Cortex of kidney (tissue), 1 donor: ENCODE measurements around the gene IL18RAP.

ENCODE experiments used
- DNase-seq: peaks from one replicate; lab custom pipeline; 2025; lab: John Stamatoyannopoulos, UW

IL18RAP gene

GRCh38 chr2:102461188-102461587 lies 38.2 kb downstream of the IL18RAP start:
- DNase-seq: no peak

- no peak for DNase-seq
Measured at GRCh38 chr2:102463160-102463559, 40.2 kb downstream of the IL18RAP start.

DNA sequence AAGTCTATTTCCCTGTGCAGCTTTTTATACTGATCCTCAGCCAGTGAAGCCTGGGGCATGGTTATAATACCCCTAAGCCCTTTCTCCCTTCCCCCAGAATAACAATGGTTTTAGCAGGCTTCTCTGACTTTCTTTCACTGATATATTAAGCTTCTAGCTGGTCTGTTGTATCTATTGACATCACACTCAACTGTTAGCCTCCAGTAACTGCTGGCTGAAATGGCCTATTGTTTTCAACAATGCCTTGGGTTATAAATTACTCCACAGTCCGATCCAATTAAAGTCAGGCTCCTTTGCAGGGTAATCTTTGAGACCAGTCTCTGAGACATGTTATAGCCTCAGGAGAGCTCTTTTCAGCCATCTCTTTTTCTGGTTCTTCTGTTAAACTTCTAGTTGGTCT lies 47.2 kb downstream of the IL18RAP start:
- no peak for DNase-seq

GRCh38 chr2:102473020-102473419 lies 50.1 kb downstream of the IL18RAP start, which contains the start of gene SLC9A4:
Gene SLC9A4, plus strand, starts transcription at chr2:102473226. Its CDS starts 534 bp downstream, at chr2:102473760.
- DNase-seq: no peak

GRCh38 chr2:102473631-102474030 lies 50.7 kb downstream of the IL18RAP start:
- DNase-seq: no peak

DNA sequence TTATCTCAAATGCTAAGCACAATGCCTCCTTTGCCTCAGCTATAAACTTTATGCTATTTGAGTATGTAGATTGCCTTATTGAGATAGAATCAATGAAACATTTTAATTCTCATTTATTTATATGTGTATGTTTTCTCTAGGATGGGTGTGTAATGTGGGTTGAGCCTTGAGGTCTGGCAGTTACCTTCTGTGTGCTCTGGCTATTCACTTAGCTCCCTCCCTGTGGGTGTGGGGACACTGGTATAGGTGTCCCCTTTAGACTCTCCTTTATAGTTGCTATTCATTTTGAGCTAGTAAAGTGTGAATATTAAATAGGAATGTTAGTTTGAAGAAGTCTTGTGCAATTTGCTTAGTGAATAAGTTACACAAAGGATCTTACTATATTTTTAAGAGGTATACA lies 51.8 kb downstream of the IL18RAP start:
- no peak for DNase-seq

GRCh38 chr2:102478686-102479470 lies 55.9 kb downstream of the IL18RAP start:
- no peak for DNase-seq

DNA sequence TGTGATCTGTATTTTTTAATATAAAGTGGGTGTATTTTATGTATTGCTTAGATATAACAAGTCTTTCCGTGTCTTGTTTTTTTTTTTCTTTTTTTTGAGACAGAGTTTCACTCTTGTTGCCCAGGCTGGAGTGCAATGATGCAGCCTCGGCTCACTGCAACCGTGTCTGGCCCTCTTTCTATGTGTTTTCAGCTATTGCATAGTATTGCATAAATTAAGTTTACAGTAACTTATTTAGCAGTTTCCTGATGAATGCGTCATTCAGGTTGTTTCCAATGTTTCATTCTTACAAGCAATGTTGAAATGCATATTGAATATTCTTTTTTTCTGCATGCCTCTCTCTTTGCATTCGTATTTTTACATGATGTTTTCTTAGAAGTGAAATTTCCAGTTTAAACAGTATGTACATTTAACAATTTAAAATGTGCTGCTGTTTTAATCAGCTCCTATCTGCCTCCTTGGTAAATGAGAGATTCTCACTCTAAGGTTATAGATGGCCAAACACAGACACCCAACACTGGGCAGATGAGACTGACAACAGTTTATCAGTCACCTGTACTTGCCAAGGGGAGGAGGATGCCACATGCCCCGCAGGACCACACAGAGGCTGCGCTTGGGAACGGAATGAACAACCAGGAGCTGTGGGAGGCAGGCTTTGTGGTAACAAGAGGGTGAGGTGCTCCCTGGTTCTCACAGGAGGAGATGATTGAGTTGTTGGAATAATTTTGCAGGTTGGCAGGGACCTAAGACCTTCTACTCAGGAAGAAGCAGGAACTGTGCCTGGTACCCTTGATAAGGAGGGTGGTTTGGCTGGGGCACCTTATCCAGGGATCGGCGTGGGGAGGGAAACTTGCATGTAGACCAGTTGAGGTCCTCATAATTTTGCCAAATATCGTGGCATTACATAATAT lies 57.6 kb downstream of the IL18RAP start:
- no peak for DNase-seq

DNA sequence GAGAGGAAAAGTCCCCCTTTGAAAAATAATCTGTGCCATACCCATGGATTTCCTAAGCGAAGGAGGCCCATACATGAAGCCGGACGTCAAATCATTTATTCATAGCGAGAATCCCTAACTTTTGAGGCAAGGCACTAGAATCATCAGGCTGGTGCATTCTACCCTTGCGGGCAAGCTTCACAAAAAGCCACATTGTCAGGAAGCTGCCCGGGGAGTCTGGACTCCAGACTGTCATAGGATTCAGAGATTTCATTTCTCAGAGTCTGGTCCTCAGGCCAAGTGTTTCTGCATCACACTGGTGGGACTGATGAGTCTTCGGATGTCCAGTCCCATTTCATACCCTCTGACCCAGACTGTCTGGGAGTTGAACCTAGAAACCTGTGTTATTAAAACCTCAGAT lies 59.0 kb downstream of the IL18RAP start:
- DNase-seq: no peak

- no peak for DNase-seq
Measured at GRCh38 chr2:102483086-102483485, 60.1 kb downstream of the IL18RAP start.

DNA sequence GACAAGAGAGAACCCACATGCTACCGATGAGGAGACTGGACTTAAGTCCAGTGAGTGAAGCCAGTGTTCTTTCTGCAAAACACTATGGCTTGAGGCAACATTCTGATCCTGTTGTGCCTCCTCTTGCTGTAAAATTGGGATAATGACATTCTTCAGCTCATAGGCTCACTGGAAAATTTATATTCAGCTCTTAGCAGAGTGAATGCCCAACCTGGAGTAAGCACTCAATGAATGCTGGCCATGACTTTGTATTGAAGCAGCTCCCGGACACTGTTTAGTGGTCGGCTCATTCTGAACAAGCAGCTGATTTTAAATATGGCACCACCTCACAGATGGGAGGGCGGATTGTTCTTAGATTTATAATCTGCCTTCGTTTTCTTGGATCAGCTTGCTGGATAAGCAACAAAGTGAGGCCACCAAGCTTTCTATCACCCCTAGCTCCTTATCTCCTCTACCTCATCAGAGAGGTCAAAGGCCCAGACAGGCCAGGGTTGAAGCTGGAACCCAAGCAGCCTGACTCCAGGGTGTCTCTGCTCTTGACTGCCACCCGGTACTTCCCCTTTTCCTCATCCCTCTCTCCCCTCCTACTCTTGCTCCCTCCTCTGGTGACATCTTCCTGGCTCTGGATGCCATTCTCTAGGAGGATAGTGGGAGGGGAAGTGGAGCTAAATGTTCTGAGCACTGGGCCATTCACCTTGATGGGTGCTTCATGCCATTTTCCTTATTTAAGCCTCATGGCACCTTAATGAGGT lies 61.5 kb downstream of the IL18RAP start:
- no peak for DNase-seq

DNA sequence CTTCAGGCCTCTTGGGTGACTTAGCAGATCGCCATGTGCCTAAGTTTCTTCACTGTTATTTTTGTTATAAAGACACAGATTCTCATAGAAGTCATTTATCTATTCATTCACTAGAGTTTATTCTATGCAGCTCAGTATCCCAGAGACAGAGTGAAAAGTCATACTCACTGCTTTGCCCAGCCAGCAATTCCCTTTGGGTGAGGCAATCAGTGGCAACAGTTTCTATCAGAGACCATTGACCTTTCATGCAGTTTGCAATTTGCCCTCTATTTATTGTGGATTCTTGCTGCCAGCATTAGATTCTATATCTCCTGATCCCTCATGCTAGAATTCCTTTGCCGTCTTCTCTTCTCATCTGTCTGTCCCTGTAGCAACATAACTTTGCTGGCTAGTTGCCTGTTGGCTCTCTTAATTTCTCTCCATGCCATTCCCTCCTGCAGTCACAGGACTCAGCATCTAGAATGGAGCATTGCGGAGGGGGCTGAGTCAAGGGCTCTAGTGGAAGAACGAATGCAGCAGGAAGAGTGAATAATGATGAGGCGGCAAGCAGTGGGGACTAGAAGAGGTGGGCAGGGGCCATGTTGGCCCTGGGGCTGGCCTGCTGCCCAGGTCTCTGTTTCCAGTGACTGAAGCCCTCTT lies 62.3 kb downstream of the IL18RAP start:
- no peak for DNase-seq

GRCh38 chr2:102486941-102487702 lies 64.2 kb downstream of the IL18RAP start:
- DNase-seq: no peak

- no peak for DNase-seq
Measured at GRCh38 chr2:102487761-102488462, 65.0 kb downstream of the IL18RAP start.

DNA sequence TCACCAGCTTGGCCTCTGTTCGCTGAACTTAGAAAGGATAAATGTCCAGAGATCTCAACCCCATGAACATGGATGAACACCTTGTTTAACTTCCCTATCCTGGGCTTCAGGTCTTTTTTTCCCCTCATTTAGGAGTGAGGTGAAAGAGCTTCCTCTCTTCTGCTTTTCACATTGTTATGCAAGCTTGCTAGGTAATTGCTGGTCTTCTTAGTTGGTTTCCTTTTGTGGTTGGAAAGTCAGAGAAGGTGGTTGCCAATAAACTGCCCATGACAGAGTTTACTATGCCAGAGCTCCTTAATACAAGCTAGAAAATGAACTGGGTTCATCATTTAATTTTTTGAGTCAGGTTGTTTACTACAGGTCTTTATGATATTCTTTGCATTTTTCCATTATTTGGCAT lies 66.7 kb downstream of the IL18RAP start:
- DNase-seq: no peak

- DNase-seq: no peak
Measured at GRCh38 chr2:102492006-102492405, 69.0 kb downstream of the IL18RAP start.

GRCh38 chr2:102494570-102494969 lies 71.6 kb downstream of the IL18RAP start:
- DNase-seq: no peak

DNA sequence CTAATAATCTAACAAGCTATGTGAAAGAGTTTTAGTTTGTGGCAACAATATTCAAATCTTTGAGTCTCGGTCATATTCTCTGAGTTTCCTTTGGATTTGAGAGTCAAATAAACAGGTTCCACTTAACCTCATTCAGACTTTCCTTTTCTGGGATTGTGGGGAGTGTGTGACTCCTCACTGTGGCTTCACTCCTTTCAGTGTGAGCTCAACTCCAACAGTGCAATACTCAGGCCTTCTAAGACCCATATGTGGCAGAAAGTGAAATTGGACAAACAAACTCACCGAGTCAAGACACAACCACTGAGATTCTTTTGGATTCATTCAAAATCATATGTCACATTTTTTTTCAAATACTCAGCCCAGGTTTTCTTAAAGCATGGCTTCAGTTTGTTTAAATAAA lies 75.5 kb downstream of the IL18RAP start:
- no peak for DNase-seq

- DNase-seq: no peak
Measured at GRCh38 chr2:102499558-102499957, 76.6 kb downstream of the IL18RAP start.
